GM12878 (cell line): ENCODE data around the gene PPHLN1.
A peak's percentile ranks its signal among the peaks of the same experiment; 100 is the strongest.

Experiments
- BMI1 ChIP-seq: fragments of 450-650 bp; IDR thresholded peaks from 2 replicates; pipeline ENCODE4 v1.6.1; 2016; ENCODE audit warnings: mild to moderate bottlenecking, moderate library complexity, borderline replicate concordance
- CBX3 ChIP-seq: fragments of 200-600 bp; sonication (generic); IDR thresholded peaks from 2 replicates; pipeline ENCODE4 v1.6.1; 2016; ENCODE audit warnings: low read depth, borderline replicate concordance
- EGR1 ChIP-seq, 2 experiments: IDR thresholded peaks; 1 replicate in 1 of 2; 2 replicates in 1 of 2; pipeline ENCODE4 v1.6.1; 2011 to 2012; ENCODE audit warnings: low read depth in 2 of 2, low read length in 2 of 2, borderline replicate concordance in 1 of 2, mild to moderate bottlenecking in 1 of 2, moderate library complexity in 1 of 2
- GABPA ChIP-seq: IDR thresholded peaks from 2 replicates; pipeline ENCODE4 v1.6.1; 2014; ENCODE audit warnings: antibody characterized with exemption, low read depth, mild to moderate bottlenecking, inconsistent platforms
- PKNOX1 ChIP-seq: fragments of 450-650 bp; IDR thresholded peaks from 2 replicates; pipeline ENCODE4 v1.6.1; 2016; ENCODE audit warnings: mild to moderate bottlenecking
- POLR2A ChIP-seq: IDR thresholded peaks from 2 replicates; pipeline ENCODE4 v1.6.1; 2011; ENCODE audit warnings: low read depth, mild to moderate bottlenecking, low read length
- POLR2AphosphoS5 ChIP-seq: IDR thresholded peaks from 2 replicates; pipeline ENCODE4 v1.6.1; 2011; ENCODE audit warnings: mild to moderate bottlenecking, low read length, inconsistent platforms
- RAD21 ChIP-seq: IDR thresholded peaks from 2 replicates; pipeline ENCODE4 v1.6.1; 2011; ENCODE audit warnings: mild to moderate bottlenecking, low read depth, low read length, moderate library complexity; ENCODE audit not compliant: insufficient read depth
- RCOR1 ChIP-seq: conservative IDR thresholded peaks from 2 replicates; pipeline ENCODE4 v1.6.1; 2012; ENCODE audit warnings: low read depth, low read length, improper control_type of control experiment
- REST ChIP-seq: IDR thresholded peaks from 2 replicates; pipeline ENCODE4 v1.6.1; 2012; ENCODE audit warnings: mild to moderate bottlenecking, low read depth, low read length
- SMC3 ChIP-seq: IDR thresholded peaks from 2 replicates; pipeline ENCODE4 v1.6.1; 2011; ENCODE audit warnings: low read length, improper control_type of control experiment, borderline replicate concordance
- SRF ChIP-seq, 2 experiments: IDR thresholded peaks; 2 replicates each; pipeline ENCODE4 v1.6.1; 2011; ENCODE audit warnings: low read depth in 2 of 2, low read length in 2 of 2, mild to moderate bottlenecking in 1 of 2, moderate library complexity in 1 of 2
- TAF1 ChIP-seq: IDR thresholded peaks from 2 replicates; pipeline ENCODE4 v1.6.1; 2011; ENCODE audit warnings: mild to moderate bottlenecking, low read depth, low read length, borderline replicate concordance
- TF ChIP-seq, protein P1 (sequence below), 3 experiments: IDR thresholded peaks in 2 of 3; conservative IDR thresholded peaks in 1 of 3; 2 replicates each; pipeline ENCODE4 v1.5.1; 2011; ENCODE audit warnings: low read depth in 3 of 3, low read length in 3 of 3, mild to moderate bottlenecking in 3 of 3, control low read depth in 2 of 3, moderate library complexity in 2 of 3, inconsistent platforms in 1 of 3, mixed read lengths in 1 of 3; ENCODE audit not compliant: control insufficient read depth in 2 of 3, insufficient read depth in 1 of 3; ENCODE audit errors: extremely low read depth in 1 of 3

GRCh38 chr12:42482748-42483520 is 157.0 kb downstream of the PPHLN1 start:
- no peak for TF ChIP-seq POLR2AphosphoS5
- peak; percentile 85 for TF ChIP-seq RAD21
- TF ChIP-seq REST = no peak
- no peak for TF ChIP-seq RCOR1
- no peak for TF ChIP-seq POLR2A
- no peak for TF ChIP-seq SRF (IDR thresholded peaks at IDR 0.05; ENCODE audit: low read depth in 2 of 2, low read length in 2 of 2)
- TF ChIP-seq, protein P1, sequence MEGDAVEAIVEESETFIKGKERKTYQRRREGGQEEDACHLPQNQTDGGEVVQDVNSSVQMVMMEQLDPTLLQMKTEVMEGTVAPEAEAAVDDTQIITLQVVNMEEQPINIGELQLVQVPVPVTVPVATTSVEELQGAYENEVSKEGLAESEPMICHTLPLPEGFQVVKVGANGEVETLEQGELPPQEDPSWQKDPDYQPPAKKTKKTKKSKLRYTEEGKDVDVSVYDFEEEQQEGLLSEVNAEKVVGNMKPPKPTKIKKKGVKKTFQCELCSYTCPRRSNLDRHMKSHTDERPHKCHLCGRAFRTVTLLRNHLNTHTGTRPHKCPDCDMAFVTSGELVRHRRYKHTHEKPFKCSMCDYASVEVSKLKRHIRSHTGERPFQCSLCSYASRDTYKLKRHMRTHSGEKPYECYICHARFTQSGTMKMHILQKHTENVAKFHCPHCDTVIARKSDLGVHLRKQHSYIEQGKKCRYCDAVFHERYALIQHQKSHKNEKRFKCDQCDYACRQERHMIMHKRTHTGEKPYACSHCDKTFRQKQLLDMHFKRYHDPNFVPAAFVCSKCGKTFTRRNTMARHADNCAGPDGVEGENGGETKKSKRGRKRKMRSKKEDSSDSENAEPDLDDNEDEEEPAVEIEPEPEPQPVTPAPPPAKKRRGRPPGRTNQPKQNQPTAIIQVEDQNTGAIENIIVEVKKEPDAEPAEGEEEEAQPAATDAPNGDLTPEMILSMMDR (IDR thresholded peaks at IDR 0.05 in 2 of 3, conservative IDR thresholded peaks at IDR 0.05 in 1 of 3; ENCODE audit: control insufficient read depth in 2 of 3, extremely low read depth in 1 of 3, insufficient read depth in 1 of 3, low read depth in 3 of 3, low read length in 3 of 3) = peak; percentile 79 to 96 (median 82)
- TF ChIP-seq TAF1 = no peak
- TF ChIP-seq PKNOX1 = no peak
- no peak for TF ChIP-seq EGR1 (IDR thresholded peaks at IDR 0.05; ENCODE audit: borderline replicate concordance in 1 of 2, low read depth in 2 of 2, low read length in 2 of 2)
- no peak for TF ChIP-seq GABPA
- TF ChIP-seq BMI1 = no peak
- TF ChIP-seq CBX3 = no peak
- TF ChIP-seq SMC3 = peak; percentile 68; the same call in 1 of the 2 replicates
